NCI-H748 (cell line): Measurements from ENCODE around the gene CCN5.
A peak's percentile ranks its signal among the peaks of the same experiment; 100 is the strongest.
"Not testable (repeated sequence)": the region's sequence is repeated elsewhere in the genome, so short reads cannot be mapped to it uniquely, and the experiment has no call there.

Experiments used
- DNase-seq: peaks from one replicate; lab custom pipeline; 2025; ENCODE audit not compliant: unreplicated experiment; lab: John Stamatoyannopoulos, UW

The CCN5 gene

DNA sequence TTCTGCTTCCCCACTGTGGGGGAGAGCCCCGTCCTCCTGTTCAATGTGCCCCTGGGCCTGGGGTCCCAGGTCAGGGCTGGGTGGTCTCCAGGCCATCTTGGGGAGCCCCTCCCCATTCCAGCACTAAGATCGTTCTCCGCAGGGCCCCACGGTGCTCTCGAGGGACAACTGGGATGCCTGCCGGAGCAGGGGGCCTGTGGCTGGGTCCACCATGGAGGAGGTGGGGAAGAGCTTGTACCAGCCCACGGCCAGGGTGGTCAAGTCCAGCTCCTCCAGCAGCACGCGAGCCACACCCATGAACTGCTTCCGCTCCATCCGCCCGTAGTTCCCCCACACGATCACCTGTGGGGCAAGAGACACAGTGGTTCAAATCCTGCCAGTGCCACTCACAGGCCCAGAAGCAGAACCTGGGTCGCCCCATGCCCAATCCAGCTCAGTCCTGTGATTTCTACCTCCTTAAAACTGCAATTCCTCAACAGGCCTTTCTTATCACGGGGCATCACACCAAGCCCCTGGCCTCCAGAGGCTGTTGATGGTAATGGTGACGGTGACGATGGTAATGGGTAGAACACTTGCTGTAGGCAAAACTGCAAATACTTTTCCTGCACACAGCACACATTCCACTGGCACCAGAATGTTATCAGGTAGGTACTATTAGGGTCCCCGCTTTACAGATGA lies 41.0 kb downstream of the CCN5 start:
- DNase-seq = no peak

DNA sequence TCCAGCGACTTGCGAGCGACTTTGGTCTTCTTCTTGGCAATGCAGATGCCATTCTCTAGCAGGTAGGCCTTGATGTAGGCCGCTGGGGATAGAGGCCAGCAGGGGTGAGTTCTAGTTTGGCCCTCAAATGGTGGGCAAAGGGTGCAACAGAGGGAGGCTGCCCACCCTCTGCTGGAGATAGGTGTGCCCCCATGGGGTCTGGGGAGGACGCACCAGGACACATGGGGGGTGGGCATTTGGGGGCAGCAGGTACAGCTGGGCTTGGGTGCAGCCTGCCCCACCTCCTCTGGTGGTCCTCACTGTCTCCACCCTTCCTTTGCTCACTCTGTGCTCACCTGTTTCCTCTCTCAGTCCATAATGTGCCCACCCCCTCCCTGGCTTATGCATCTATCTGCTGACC lies 41.8 kb downstream of the CCN5 start:
- DNase-seq = no peak

DNA sequence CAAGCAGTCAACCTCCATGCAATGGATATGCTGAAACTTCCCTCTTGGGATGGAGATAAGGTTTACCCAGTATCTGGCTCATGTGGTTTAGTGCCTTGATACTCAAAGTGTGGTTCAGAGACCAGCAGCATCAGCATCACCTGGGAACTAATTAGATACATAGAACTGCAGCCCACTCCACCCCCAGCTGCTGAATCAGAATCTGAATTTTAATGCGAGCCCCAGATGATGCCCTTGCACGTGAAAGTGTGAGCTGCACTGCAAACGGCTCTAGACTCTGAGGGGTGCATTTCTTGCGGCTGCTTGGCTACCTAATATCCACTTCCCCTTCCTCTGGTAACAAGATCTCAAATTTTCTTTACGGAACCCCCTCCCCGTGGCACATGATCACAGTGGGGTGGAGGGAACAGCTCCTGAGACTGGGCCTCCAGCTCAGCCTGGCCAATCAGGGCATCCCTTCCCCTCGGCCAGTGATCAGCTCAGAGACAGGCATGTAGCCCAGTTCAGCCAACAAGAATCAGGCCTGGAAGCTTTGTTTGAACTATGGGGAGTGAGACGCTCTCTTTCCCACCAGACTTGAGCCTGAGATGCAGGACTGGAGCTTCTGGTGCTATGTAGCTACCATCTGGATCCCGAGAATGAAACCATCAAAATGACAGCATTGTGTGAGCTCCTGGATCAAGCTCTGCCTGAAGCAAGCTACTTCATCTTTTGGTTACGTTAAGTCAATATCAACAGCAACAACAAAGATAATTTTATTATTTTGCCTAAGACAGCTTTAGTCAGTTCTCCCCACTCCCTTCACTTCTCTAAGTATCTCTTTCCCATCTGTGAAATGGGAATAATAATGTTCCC lies 43.3 kb downstream of the CCN5 start:
- DNase-seq = no peak

DNA sequence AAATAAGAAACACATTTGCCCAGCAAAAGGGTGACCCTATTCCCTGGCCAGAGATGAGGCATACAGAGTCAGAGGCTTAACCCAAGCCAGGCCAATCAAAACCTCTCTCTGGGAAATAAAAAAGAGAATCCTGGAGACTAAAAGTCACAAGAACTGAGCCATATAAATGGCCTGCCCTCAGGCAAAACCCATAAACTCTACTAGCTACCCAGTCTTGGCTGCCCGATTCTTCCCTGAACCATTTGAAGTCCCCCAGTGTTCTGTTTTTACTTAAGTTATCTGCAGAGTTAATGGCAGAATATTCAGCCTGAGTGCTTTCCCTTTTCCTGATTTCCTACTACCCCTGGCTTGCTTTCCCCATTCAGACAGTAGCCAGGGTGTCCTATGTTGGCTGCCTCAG lies 44.4 kb downstream of the CCN5 start:
- DNase-seq = no peak

DNA sequence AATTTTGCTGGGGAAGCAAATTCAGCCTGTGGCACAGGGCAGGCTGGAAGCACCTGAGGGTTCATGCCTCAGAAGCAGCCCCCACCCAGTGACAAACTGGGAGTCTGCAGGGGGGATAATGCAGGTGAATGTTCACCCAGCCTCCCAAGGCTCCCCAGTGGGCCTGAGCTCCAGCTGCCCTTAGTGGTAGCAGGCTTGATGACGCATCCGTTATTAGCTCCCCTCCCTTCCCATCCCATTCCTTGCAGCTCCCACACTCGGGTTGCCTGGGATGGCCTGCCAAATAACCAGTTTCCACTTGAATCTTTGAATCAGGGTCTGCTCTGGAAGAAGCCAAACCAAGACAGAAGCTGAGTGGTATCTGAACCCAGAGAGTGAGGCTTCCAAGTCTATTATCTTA lies 46.3 kb downstream of the CCN5 start:
- DNase-seq = no peak

DNA sequence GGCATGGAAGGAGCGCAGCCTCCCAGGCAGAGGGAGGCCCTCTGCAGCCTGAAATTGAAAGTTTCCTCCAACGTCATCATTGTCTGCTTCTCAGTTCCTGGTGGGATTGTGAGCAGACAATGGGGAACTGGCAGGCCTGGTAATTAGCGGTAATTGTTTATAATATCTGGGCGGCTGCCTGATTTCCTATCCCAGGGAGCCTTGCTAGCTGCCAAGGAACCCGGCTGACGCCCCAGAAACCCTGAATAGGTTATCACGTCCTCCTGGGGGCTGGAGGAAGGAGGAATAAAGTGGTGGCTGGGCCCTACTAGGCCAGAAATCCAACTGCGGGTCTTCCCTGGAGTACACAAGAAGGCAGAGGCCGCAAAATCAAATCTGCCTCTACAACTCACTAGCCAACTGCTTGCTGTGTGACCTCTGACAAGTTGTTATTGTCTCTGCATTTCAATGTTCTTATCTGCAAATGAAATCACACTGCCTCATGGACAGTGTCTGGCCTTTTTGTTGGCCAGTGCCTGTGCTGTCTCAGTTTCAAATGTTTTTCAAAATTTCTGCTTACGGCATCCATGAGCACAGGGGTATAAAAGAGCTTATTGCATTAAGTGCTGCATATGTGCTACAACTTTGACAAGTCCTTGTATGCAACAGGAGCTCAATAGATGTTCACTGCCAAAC lies 47.4 kb downstream of the CCN5 start:
- DNase-seq = peak; percentile 30

DNA sequence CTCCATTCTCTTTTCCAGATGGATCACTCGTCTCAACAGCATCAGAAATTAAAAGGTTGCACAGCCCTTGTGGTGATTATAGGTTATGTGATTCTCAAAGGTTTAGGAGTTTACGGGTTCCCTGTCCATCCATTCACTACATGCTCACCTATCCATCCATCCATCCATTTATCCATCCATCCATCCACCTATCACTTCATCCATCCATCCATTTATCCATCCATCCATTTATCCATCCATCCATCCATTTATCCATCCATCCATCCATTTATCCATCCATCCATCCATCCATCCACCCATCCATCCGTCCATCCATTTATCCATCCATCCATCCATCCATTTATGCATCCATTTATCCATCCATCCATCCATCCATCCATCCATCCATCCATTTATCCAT lies 48.6 kb downstream of the CCN5 start:
- not testable (repeated sequence) for DNase-seq

DNA sequence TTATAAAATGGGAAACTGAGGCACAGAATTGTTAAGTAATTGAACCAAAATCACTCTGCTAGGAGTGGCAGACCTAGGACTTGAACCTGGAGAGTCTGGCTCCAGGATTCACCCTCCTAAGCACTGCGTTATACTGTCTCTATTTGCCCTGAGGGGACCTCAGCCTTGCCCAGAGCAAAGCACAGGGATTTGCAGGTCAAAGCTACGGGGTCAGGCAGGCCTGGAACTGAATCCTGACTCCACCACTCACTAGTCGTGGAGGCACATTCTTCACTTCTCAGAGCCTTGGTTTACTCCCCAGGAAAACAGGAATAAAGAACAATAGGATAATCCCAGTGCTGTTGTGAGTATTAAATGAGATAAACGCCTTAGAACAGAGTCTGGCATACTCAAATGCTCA lies 49.9 kb downstream of the CCN5 start:
- no peak for DNase-seq

DNA sequence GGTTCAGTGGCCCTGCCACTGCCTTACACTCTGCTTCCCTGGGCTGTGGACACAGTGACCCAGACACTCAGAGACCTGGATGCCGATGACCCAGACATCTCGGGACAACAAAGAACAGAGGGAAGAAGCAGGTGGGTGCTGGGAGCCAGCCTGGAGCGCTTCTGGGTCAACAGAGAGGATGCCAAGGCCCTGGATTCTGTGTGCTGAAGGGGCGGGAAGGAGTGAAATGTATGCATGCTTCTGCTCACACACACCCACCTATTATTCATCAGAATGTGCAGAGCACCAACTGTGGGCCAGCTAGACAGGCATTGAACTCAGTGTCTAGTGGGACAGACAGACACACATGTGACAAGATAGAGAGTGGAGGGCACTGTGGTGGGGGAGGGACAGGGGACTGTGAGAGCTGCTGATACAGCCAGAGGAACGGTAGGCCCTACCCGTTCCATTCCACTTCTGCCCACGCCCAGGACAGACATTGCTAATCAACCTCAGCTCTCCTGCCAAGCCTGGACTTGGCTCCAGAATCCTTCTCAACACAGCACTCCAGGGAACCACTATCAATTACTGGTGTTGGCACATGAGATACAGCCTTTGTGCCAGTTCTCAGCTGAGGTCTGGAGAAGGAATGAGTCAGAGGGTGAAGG lies 50.7 kb downstream of the CCN5 start:
- no peak for DNase-seq

DNA sequence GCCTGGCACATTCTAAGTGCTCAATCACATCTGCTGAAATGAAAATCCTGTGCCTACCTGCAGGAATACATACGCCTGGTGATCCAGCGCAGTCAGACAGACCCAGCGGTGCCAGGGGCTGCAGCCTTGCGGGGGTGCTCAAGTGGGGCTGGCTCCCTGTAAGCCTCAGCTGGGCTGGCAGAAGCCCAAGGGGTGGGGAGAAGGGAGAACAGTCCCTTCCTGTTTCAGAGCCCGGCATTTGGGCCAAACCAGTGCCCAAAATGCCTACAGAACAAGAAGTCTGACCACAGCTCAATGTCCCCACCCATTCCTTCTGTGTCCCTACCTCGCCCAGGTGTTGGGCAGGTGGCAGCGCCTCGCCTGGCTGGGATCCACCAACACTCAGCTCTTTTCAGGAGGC lies 53.1 kb downstream of the CCN5 start:
- DNase-seq = no peak

DNA sequence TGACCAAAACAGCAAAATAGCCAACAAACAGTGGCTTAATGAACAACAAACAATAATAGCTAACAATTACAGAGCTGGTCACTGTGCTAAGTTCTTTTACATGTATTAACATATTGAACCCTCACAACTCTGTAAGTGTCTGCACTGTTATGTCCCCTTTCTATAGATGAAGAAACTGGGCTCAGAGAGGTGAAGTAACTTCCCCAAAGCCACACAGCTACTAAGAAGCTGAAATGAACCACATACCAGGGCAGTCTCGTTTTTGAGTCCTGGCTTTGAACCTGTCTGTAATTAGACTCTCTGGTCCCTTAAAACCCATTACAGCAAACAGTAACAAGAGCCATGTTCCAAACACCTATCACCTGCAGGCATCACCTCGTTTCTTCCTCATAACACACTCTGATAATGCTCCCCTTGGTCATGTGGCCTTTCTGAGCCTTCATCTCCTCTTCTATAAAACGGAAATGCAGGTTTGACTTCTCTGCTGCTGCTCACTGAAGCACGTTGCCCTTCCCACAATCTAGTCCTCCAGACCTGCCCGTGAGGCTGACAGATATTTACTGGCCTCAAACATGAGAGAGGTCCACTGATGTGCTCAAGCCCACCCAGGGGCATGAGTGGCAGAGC lies 53.8 kb downstream of the CCN5 start:
- no peak for DNase-seq

DNA sequence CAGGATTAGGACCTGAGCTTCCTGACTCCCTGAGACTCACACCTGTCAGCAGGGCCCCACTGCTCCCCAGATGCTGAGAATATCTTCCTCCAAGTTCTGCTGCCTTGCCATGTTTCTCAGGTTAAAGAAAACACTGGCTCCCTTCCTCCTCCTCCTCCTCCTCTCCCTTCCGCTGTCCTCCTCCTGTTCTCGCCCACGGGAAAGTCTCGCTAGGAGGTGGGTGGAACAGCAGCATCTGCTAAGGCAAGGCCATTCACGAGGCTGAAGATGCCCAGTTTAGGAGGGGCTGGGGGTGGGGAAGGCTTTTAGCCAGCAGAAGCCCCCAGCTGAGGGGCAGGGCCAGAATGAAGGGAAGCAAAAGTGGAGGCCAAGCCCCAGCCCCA lies 54.3 kb downstream of the CCN5 start:
- no peak for DNase-seq

DNA sequence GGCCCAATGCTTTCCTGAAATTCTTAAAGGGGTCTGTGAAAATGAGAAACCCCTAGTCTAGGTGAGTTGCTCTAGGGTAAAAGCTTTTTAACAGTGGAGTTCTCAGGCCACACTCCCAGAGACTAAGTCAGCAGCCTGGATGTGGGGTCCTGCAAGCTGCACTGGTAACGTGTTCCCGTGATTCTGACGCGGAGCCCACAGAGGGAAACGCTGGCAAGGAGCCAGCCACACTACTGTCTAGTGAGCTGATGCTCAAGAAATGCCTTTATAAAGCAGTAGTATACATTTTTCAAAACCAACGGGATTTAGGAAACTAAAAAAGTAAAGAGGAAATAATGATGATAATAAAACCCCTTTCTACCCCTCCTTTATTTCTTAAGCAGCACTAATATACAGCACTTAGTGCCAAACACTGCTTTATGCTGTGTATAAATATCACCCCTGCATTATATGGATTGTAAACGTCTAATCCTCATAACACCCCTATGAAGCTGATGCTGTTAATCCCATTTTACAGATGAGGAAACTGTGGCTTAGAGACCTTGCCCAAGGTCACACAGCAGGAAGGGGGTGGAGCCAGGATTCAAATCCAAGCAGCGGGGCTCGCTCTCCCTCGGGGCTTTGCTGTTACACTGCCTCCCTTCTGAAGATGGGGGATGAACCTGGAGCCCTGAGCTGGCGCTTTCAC lies 55.5 kb downstream of the CCN5 start:
- DNase-seq = no peak

DNA sequence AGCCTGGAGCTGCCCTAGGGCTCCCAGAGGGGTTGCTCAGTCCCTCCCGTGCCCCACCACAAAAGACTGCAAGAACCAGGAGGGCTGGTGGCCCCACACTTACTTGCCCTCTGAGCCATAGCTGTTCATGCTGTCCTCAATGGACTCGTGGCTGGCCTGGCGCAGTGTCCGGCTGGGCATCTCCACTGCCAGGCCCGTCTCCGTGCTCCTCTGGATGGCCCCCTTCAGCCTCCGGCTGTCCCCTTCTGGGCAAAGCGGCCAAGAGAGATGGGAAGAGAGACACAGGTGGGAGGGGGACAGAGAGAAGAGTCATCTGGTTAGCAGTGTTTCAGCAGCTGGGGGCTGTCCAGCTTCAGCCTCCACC lies 56.0 kb downstream of the CCN5 start:
- no peak for DNase-seq

DNA sequence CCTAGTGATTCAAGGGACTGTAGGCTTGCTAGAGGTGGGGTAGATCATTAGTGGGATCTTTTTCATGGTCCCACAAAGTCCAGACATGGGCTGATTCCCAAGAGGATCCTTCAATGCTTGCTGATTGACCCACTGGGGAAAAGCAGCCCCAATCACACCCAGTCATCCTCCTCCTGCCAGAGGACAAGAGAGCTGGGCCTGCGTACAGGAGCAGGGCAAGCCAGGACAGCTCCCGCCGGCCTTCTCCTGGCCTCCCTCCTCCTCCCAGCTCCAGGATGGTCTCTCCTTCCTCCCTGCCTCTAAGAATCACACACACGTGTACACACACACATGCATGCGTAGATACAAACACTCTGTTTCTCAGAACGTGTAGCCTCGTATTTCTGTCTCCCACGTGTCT lies 57.5 kb downstream of the CCN5 start:
- DNase-seq = no peak

DNA sequence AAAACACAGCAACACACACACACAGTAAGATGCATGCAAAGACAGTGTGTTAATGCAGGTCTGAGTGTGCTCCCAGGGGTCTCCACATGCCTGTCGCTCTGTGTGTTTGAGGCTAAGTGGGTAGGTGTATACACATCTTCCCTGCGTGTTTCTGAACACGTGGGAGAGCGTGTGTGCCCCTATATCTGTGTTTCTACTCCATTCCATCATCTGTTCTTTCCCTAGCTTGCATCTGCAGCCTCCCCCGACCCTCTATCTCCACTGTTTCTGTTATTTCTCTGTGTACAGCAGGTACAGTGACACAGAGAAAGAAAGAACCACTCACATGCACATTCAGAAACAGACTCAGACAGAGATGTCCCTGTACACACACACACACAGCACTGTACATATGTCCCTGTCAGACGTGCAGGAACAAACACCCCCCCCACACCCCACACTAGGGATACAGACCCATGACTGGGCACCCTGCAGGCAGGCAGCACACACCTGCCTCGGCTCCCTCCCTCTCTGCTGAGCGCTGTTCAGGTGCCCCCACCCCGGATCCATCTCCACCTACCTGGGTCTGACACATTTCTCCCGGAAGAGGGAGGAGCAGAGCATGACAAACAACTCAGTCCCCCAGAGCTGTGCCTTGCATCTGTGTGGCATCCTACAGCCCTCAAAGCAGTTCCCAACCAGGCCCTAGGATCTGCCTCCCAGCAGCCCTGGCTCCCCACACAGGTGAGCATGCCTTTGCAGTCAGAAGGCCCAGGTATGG lies 58.1 kb downstream of the CCN5 start:
- no peak for DNase-seq

DNA sequence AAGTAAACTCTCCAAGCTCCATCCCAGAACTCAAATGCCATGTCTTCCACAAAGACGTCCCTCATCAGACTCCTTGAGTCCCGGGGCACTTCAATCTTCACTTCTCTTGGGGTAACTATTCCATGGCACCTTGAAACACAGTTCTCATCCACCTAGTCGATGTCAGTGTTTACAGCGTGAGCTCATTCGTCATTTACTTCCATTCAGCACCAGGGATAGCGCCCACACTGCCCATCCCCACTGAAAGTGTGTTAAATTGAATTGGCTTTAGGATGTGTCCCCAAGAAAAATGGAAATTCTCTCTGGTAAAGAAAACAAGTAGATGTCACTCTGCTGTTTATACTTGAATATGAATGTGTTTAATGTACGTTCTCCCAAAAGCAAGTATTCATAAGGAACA lies 61.8 kb downstream of the CCN5 start:
- DNase-seq = no peak
